ENCODE measurements around the gene INS.

INS gene

DNA sequence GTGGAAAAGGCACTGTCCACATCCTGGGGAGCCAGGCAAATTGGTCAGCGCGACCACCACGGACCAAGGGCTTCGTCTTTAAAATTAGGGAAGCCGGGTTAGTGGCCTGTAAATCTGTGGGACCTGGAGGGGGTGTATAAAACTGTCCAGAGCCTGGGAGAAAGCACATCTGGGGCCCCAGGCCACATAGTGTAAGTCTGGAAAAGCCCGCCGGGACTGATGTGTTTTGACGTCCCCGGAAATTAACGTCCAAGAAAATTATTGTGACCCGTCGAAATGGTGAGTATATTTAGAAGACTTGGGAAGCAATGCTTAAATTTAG is 17.6 kb downstream of the INS start:
- DNase-seq, result no peak

DNA sequence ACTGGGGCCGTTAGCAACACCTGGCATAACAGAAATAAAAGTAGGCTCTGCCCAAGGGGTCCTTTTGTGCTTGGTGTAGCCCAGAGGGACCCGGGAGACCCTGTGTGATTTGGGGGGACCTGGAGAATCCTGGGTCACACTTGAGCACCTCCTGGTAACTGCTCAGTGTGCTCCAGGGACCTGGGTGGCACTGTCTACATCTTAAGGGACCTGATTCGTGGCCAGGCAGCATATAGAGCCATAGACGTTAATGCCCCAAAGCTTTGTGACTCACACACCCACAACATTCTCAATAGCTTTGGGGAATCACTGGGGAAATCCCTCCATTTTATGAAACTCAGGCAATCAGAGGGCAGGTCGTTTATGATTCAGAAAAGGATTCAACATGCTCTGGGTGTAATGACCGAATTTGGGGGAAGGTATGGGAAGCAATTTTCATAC is 18.2 kb downstream of the INS start:
- peak; percentile 56 for DNase-seq

GRCh38 chr11:2142300-2142759 is 18.7 kb downstream of the INS start:
- DNase-seq, result no peak

- DNase-seq, result no peak
These were observed 20.3 kb downstream of the INS start for GRCh38 chr11:2140411-2141400.

DNA sequence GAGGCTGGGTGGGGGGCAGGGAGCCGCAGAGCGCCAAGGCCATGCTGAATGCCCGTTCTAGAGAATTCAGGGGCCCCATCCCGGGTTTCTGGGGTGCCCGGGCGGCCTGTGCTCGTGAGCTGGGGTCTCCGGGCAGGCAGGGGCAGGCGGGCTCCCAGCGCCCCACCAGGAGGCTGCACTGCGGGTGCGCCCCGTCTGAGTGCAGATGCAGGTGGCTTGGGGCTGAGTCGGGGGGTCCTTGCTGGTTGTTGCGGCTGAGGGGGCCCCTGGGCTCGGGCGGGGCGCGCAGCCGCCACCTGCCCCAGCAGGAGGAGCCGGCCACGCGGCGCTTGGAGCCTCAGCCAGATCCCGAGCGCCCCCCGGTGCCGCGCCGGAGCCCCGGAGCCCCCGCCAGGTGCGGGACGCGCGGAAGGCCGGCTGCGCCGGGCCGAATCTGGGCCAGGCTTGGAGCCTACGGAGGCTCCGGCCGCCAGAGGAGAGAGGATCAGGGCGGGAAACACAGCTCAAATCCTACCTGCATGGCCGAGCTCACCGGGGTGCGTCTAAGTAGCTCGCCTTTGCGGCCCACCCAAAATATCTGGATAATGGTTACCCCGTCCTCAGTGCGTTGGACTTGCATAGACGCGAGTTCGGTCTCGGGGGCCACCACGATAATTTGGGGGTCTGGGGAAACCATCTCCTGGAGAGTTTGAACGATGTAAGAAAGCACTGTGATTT is 21.2 kb downstream of the INS start:
- no peak for DNase-seq

DNA sequence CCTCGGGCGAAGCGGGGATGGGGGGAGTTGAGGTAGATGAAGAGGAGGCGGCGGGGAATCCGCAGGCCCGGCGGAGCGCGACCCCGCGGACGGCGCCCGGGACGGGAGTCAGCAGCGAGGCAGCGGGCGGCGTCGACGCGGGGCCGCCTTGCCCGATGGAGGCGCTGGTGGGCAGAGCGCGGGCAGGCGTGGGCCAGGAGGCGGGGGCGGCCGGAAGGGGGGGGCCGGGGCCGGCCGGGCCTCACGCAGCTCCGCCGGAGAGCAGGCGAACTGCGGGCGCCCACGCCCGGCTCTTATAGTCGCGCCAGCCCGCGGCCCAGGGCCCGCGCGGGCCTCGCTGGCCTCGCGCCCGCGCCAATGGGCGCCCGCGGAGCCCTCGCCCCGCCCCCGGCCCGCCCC is 21.9 kb downstream of the INS start, which contains the start of gene IGF2:
IGF2 (minus strand) TSS at position 267 of the 399 bp plus-strand sequence. CDS start 3,866 bp downstream, outside the sequence.
- no peak for DNase-seq

- no peak for DNase-seq
These were observed 22.4 kb downstream of the INS start for GRCh38 chr11:2138431-2139122.

DNA sequence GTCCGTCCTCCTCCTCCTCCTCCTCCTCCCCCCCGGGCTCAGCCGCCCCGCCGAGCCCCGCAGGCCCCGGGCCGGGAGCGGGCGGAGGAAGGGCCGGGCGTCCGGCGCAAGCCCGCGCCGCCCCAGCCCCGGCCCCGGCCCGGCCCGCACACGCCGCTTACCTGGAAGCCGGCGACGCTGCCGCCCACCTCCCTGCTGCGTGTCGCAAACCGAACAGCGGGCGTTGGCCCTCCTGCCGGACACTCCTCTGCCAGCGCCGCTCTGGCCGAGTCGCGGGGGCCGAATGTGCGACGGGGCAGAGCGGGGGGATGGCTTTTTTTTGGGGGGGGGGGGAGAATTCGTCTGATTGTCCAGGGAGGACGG is 23.0 kb downstream of the INS start:
- DNase-seq, result no peak

DNA sequence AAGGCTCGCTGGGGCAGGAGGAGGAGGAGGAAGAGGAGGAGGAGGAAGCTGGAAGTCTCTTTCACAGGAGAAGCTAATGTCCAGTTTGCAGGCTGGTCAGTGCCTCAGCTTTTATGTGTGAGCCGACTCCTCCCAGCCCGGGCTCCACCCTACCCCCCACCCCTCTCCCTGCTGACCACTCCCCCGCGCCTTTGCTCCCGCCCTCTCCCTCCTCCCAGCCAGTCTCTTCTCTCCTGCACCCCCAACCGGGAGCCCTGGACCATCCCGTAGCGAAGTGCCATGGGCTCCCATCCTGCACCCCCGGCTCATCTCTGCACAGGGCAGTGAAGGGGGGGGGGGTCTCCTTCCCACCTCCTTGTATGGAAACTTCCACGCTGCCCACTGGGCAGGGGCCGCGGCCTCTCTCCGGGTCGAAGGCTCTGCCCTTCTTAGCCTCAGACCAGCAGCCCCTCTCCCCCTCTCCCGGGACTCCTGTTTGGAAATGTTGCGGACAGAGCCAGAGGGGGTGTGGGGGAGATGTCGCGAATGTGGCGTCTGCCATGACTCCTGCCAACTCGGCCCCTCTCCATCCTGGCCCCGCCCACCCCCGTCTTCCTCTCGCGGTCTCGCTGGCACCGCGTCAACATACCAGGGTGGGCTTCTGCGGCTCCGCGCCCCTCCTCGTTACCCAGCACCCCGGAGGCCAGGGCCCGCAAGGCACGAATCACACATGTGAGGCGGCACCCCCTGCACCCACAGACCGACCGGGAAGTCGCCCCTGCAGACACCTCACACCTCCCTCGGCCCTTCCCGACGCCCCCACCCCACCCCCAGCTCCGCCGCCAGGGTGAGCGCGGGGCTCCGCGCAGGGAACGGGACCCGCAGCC is 23.6 kb downstream of the INS start:
- DNase-seq, result peak; percentile 34

- DNase-seq, result no peak
These were observed 24.1 kb downstream of the INS start for GRCh38 chr11:2136952-2137201.

- DNase-seq, result no peak
These were observed 24.6 kb downstream of the INS start for GRCh38 chr11:2136209-2136951.

DNA sequence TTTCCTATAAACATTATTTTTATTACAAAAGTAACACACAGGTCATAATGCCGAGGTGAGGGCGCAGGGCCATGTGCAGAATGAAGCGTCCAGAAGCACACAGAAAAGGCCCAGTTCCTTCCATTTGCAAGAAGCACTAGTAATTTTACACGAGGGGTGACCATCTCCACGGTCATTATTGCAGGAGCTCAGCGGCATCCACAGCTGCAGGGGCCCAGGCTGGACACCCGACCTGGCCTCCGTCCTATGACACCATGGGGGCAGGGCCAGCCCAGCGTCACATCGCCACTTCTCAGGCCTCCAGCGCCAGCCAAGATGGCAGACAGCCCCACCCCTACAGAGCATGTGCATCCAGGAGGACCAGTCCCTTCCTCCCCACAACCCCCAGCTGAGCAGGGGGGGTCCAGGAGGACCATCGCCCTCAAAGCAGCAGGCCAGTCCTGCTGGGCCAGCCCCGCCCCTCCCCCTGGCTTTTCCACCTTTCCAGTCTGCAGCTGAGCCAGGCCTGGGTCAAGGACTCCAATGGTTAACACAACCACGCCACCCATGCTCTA is 25.3 kb downstream of the INS start:
- DNase-seq, result no peak

- no peak for DNase-seq
These were observed 25.9 kb downstream of the INS start for GRCh38 chr11:2135018-2135569.

GRCh38 chr11:2134022-2135010 is 26.7 kb downstream of the INS start:
- no peak for DNase-seq

- no peak for DNase-seq
These were observed 27.6 kb downstream of the INS start for GRCh38 chr11:2133241-2134021.

DNA sequence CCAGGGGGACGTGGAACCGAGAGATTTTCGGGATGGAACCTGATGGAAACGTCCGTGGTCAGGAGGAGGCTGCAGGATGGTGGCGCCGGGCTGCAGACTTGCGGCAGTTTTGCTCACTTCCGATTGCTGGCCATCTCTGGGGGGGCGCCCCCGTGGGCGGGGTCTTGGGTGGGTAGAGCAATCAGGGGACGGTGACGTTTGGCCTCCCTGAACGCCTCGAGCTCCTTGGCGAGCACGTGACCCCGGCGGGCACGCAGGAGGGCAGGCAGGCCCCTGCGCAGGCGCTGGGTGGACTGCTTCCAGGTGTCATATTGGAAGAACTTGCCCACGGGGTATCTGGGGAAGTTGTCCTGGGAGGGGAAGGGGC is 28.2 kb downstream of the INS start:
- DNase-seq, result no peak

GRCh38 chr11:2132246-2132645 is 28.8 kb downstream of the INS start:
- no peak for DNase-seq

GRCh38 chr11:2131371-2132236 is 29.4 kb downstream of the INS start:
- no peak for DNase-seq

All from fibroblast of skin of right biceps (primary cell).